GM20000 (cell line): ENCODE measurements around the gene ARL2BP.

ENCODE experiments used
- DNase-seq: peaks from one replicate; pipeline ENCODE4 v3.0.0; 2012; ENCODE audit warnings: low spot score
- TF ChIP-seq, protein P1 (sequence below): IDR thresholded peaks from 2 replicates; pipeline ENCODE4 v1.5.1; 2012; ENCODE audit warnings: mild to moderate bottlenecking, control low read depth; ENCODE audit errors: extremely low read depth, missing control alignments

ARL2BP gene

DNA sequence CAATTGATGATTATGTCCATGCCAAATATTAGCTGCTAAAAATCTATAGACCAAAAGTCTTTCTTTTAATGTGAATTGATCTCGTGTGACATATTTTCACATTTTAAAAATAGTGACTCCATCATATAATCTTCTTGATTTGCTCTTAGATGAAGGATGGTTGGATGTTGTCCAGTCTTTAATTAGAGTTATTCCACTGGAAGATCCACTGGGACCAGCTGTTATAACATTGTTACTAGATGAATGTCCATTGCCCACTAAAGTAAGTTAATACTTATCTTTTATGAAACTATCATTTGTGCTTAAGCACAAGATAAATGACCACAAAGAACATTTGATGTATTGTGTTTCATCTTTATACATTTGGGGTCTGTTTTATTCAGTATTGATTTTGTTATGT lies 36.1 kb upstream of the ARL2BP start:
- TF ChIP-seq, protein P1, sequence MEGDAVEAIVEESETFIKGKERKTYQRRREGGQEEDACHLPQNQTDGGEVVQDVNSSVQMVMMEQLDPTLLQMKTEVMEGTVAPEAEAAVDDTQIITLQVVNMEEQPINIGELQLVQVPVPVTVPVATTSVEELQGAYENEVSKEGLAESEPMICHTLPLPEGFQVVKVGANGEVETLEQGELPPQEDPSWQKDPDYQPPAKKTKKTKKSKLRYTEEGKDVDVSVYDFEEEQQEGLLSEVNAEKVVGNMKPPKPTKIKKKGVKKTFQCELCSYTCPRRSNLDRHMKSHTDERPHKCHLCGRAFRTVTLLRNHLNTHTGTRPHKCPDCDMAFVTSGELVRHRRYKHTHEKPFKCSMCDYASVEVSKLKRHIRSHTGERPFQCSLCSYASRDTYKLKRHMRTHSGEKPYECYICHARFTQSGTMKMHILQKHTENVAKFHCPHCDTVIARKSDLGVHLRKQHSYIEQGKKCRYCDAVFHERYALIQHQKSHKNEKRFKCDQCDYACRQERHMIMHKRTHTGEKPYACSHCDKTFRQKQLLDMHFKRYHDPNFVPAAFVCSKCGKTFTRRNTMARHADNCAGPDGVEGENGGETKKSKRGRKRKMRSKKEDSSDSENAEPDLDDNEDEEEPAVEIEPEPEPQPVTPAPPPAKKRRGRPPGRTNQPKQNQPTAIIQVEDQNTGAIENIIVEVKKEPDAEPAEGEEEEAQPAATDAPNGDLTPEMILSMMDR = no peak
- DNase-seq = no peak

DNA sequence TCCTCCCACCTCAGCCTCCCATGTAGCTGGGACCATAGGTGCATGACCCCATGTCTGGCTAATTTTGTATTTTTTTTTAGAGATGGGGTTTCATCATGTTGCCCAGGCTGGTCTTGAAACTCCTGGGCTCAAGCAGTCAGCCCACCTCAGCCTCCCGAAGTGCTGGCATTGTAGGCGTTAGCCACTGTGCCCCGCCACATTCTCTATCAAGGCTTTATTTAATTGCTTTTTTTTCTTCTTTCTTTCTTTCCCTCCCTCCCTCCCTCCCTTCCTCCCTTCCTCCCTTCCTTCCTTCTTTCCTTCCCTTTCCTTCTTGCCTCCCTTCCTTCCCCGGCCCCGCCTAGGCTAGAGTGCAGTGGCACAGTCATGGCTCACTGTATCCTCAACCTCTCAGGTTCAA lies 35.3 kb upstream of the ARL2BP start:
- TF ChIP-seq, protein P1 = no peak
- no peak for DNase-seq

DNA sequence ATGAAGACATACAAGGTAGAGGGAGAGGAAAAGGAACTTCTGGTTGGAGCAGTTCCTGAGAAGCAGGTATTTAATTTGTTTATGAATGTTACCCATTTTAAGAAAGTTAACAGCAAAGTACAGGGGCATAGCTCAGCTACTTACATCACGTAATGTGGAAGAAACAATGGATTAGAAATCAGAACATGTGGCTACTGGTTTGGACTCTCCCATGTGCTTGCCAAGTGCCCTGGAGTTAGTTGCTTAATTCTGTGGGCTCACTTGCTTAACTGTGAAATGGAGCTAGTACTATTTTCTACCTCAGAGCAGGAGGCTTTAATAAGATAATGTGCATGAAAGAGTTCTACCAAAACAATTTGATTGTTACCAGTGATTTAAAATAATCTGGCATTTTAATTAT lies 31.6 kb upstream of the ARL2BP start:
- TF ChIP-seq, protein P1 = no peak
- DNase-seq = no peak

DNA sequence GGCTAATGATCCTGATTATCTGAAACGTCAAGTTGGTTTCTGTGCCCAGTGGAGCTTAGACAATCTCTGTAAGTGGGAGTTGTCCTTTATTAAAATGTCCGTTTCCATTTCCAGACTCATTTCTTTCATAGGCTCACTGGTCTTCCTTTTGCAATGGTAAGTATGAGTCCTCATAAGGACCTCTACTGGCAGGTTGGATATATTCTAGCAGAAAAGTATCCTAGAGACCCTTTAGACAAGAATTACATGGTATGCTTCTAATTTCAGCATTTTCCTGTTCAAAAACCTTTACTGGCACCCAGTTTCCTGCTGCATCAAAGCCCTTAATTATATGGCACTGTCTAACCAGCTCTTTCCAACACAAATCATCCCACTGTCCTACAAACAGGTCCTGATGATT lies 28.1 kb upstream of the ARL2BP start:
- TF ChIP-seq, protein P1 = no peak
- DNase-seq = no peak

DNA sequence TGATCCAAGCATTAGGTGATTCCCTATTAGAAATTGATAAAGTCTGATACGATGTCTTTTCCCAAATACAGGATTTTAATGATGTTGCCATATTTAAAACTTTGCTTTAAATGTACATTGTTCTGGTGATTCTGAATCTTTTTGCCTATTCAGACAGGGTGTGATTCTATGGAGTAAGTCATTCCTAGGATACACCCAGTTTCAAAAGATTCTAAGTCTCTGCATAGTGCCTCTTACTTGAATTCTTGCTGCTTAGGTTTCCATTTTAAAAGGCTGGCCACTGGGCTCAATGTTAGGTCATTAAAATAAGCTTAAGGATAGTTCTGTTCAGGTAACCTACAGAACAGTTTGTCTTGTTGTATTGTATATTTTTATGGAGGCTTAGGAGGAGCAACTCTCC lies 22.0 kb upstream of the ARL2BP start:
- DNase-seq = no peak
- TF ChIP-seq, protein P1 = no peak

DNA sequence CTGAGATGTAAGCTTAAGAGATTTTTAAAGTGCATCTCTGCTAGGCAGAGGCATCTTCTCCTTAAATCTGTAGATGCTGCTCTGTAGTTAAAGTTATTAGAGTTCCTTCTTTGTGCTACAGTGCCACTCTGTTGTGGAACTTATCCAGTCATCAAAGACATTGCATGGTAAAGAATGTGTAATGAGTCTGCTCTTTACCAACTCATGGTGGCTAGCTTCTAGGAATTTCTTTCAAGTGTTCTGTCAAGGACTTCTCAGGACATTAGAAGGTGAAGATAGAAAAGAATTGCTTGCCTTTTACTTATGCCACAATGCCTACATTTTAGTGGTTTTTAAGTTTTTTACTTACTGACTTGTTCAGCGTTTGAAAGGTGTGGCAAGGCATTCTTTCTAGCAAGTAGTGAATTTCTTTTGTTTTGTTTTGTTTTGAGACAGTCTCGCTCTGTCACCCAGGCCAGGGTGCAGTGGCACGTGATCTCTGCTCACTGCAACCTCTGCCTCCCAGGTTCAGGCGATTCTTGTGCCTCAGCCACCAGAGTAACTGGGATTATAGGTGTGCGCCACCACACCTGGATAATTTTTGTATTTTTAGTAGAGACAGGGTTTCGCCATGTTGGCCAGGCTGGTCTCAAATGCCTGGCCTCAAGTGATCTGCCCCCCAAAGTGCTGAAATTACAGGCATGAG lies 20.3 kb upstream of the ARL2BP start:
- TF ChIP-seq, protein P1 = no peak
- DNase-seq = no peak

DNA sequence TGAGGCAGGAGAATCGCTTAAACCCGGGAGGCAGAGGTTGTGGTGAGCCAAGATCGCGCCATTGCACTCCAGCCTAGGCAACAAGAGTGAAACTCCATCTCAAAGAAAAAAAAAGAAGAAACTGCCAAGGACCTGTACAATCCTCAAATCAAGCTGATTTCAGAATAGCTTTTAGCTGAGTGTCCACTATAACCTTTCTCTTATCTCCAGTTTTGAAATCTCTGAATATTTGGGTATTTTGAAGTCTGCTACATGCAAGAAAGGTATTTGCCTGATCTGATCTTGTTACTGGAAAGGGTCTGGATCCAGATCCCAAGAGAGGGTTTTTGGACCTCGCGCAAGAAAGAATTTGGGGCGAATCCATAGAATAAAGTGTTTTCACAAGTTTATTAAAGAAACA lies 19.1 kb upstream of the ARL2BP start:
- no peak for DNase-seq

More for the DNA sequence above, 19.1 kb upstream of the ARL2BP start:
- TF ChIP-seq, protein P1 = no peak
